ENCODE results near the gene SLC16A12.

GRCh38 chr10:89403043-89403442, 132.4 kb downstream of the SLC16A12 start:
- no peak for TF ChIP-seq CTCF (IDR thresholded peaks at IDR 0.05; ENCODE audit: poor library complexity)
- no peak for TF ChIP-seq EZH2phosphoT487 (IDR thresholded peaks at IDR 0.05; ENCODE audit: low read depth, severe bottlenecking, unreplicated experiment)
- TF ChIP-seq EZH2 (IDR thresholded peaks at IDR 0.05; ENCODE audit: borderline replicate concordance), result no peak

Measured in hepatocyte (in vitro differentiated cells).